ENCODE data around the gene MCCC1. TPM values are rescaled to one million over a fixed set of nuclear protein-coding genes. Genes with fewer than 3 reads are reported as not detected.

MCCC1 gene
- total RNA-seq, 6 experiments from 2014 or later = 15.1 to 21.2 (median 16.1) TPM

DNA sequence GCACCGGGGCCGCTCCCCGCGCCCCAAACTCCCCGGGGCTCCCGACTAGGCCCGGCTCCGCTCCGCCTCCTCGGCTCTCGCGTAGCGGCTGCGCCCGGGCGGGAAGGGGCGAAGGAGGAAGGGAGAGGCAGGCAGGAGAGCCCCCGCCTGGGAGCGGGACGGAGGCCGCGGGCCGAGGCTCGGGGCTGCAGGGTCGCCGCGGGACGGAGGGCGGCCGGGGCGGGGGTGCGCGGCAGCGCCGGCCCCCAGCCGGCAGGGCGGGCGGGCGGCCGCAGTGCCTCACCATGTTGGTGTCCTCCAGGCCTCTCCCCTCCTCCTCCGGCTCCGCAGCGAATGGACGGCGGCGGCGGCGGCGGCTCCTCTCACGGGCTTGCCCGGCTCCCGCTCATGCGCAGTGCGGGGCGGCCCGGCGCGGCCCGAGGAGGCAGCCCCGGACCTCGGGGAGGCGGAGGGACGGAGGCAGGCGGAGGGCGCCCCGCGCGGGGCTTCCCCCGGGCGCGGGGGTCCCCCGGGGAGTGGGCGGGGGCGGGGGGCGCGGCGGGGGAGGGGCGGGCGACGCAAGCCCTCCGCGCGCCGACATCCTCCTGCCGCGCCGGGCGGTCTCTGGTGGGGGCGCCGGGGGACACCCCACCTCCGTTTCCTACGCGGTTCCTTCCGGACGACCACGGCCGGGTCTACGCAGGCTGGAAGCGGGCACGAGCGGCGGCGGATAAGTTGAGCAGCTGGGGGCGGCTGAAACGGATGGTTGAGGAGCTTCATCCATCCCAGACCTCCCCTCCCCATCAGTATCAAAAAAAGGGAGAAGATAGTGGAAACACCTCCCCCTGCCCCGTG lies 118.9 kb downstream of the MCCC1 start, which contains the start of gene DCUN1D1:
TSS of gene DCUN1D1 (minus strand) at position 335 of the 834 bp plus-strand sequence. CDS start at position 286, 49 bp downstream.
- Mint-ChIP-seq H3K27ac (peak within 1 kb of the TSS; percentile 84), H3K4me3 (peak within 1 kb of the TSS; percentile 98), H3K36me3 (ENCODE audit: low read depth) (no peaks in the 10 kb centered on the region), H3K9me3 (no peaks in the 10 kb centered on the region), H3K4me1 (ENCODE audit: low read depth) (peaks cover 20% of the 10 kb centered on the region), H3K27me3 (ENCODE audit: insufficient read depth) (no peaks in the 10 kb centered on the region)
- peak; percentile 83 for DNase-seq
- TF ChIP-seq, protein P1, sequence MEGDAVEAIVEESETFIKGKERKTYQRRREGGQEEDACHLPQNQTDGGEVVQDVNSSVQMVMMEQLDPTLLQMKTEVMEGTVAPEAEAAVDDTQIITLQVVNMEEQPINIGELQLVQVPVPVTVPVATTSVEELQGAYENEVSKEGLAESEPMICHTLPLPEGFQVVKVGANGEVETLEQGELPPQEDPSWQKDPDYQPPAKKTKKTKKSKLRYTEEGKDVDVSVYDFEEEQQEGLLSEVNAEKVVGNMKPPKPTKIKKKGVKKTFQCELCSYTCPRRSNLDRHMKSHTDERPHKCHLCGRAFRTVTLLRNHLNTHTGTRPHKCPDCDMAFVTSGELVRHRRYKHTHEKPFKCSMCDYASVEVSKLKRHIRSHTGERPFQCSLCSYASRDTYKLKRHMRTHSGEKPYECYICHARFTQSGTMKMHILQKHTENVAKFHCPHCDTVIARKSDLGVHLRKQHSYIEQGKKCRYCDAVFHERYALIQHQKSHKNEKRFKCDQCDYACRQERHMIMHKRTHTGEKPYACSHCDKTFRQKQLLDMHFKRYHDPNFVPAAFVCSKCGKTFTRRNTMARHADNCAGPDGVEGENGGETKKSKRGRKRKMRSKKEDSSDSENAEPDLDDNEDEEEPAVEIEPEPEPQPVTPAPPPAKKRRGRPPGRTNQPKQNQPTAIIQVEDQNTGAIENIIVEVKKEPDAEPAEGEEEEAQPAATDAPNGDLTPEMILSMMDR (IDR thresholded peaks at IDR 0.05) = no peak

DNA sequence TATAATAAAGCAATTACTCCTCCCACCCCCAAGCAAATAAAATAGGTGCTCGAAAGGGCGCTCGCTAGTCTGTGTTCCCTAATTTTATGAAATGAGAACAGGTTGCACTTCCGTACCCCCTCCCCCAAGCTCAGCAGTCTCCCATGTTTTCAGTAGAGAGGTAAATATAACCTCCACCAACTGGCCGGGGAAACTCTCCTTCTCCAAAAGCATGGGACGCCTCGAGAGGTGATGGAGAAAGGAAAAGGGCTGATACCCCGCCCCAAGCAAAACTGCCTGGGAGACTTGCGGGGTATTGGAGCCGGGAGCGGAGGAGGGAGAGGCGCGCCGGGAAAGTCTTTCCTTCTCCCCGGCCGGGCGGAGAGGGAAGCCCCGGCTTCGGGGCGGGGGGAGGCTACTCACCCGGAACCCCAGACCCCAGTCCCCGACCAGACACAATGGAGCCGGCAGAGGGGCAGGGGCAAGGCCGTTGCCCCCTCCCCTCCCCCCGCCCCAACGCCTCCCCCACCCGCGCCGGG lies 119.6 kb downstream of the MCCC1 start:
- TF ChIP-seq, protein P1 (IDR thresholded peaks at IDR 0.05) = no peak
- H3K27me3 Mint-ChIP-seq (ENCODE audit: insufficient read depth) = no peaks in the 10 kb centered on the region

DNA sequence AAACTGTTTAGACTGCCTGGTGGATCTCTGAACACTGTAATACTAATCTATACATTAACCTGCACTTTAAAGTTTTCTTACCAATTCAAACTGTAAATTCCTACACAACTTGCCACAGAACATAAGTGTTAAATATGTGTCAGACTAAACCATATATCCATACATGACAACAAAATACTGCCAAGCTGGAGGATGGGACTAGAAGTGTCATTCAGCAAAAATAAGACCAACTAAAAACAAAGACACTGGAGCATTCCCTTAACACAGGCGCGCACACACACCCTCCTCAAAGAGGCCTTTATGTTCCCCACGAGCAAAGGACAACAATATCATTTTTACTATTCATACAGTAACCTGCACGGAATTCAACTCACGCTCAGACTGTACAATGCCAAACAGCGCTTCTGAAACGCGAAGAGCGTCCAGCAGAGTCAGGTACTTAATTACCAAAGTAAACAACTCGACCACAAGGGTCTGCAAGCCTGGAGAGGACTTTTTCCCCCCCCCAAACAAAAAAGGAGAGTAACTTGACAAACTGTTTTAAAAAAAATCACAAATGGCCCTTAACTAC lies 120.1 kb downstream of the MCCC1 start:
- peak overlapping the region; percentile 98 for H3K4me3 Mint-ChIP-seq
- H3K4me1 Mint-ChIP-seq (ENCODE audit: low read depth) = peaks cover 20% of the 10 kb centered on the region
- H3K36me3 Mint-ChIP-seq (ENCODE audit: low read depth) = no peaks in the 10 kb centered on the region
- peak overlapping the region; percentile 76 for H3K27ac Mint-ChIP-seq
- H3K27me3 Mint-ChIP-seq (ENCODE audit: insufficient read depth) = no peaks in the 10 kb centered on the region
- H3K9me3 Mint-ChIP-seq = no peaks in the 10 kb centered on the region
- TF ChIP-seq, protein P1 (IDR thresholded peaks at IDR 0.05) = no peak
- no peak for DNase-seq

More for the DNA sequence above, 119.6 kb downstream of the MCCC1 start:
- no peaks in the 10 kb centered on the region for H3K36me3 Mint-ChIP-seq (ENCODE audit: low read depth)
- no peaks in the 10 kb centered on the region for H3K9me3 Mint-ChIP-seq
- DNase-seq = no peak
- H3K4me1 Mint-ChIP-seq (ENCODE audit: low read depth) = peaks cover 20% of the 10 kb centered on the region
- H3K27ac Mint-ChIP-seq = peak overlapping the region; percentile 76
- H3K4me3 Mint-ChIP-seq = peak overlapping the region; percentile 98

DNA sequence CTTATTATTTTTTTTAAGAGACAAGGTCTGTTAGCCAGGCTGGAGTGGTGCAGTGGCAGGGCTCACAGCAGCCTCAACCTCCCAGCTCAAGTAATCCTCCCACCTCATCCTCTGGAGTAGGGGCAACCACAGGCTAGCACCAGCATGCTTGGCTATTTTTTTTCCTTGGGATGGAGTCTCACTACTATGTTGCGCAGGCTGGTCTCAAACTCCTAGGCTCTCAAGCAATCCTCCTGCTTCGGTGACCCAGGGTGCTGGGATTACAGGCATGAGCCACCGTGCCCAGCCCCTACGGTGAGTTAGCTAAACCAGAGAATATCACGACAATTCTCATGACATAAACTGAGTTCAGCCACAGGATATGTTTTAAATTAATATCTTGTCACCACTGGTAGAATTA lies 120.9 kb downstream of the MCCC1 start:
- TF ChIP-seq, protein P1 (IDR thresholded peaks at IDR 0.05) = no peak
- Mint-ChIP-seq H3K27me3 (ENCODE audit: insufficient read depth) (no peaks in the 10 kb centered on the region), H3K4me3 (peak overlapping the region; percentile 98), H3K9me3 (no peaks in the 10 kb centered on the region), H3K27ac (peak overlapping the region; percentile 76; the same call in 1 of the 2 replicates), H3K4me1 (ENCODE audit: low read depth) (peaks cover 20% of the 10 kb centered on the region), H3K36me3 (ENCODE audit: low read depth) (no peaks in the 10 kb centered on the region)
- no peak for DNase-seq

DNA sequence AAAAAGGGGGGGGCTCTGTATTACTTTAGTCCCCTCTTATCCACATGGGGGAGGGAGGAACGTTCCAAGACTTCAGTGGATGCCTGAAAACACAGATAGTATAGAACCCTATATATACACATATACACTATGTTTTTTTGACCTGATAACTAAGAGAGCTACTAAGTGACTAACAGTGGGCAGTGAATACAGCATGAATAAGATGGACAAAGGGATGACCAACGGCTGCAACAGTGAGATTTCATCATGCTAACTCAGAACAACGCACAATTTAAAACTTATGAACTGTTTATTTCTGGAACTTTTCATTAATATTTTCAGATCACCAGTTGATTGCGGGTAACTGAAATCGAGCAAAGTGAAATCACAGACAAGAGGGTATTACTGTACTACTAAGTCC lies 126.2 kb downstream of the MCCC1 start:
- Mint-ChIP-seq H3K4me1 (ENCODE audit: low read depth) (peaks cover 36% of the 10 kb centered on the region), H3K27ac (no peak overlapping the region), H3K36me3 (ENCODE audit: low read depth) (peaks cover 8% of the 10 kb centered on the region; the same call in 1 of the 2 replicates), H3K27me3 (ENCODE audit: insufficient read depth) (no peaks in the 10 kb centered on the region), H3K4me3 (no peak overlapping the region), H3K9me3 (no peaks in the 10 kb centered on the region)
- TF ChIP-seq, protein P1 (IDR thresholded peaks at IDR 0.05) = no peak
- DNase-seq = no peak
